Kidney (tissue), 14 donors: ENCODE data around the gene ARL11. TPM values are rescaled to one million over a fixed set of nuclear protein-coding genes. Genes with fewer than 3 reads are reported as not detected.

Experiments used
- DNase-seq, 5 donors: peaks; one replicate each; pipeline ENCODE4 v3.0.0-alpha.2; 2013 to 2020
- FAIRE-seq: peaks from 2 replicates; lab custom pipeline; 2012; peaks lifted over from hg19 to GRCh38; lab: Jason Lieb, UNC
- H3K27ac ChIP-seq, 2 donors: one replicate each; pipeline ENCODE4 v1.7.0; 2013; ENCODE audit warnings: low read depth in 2 of 2, low read length in 2 of 2, inconsistent platforms in 1 of 2
- H3K27me3 ChIP-seq: one replicate; pipeline ENCODE4 v1.7.1; 2013; ENCODE audit warnings: low read length, inconsistent platforms; ENCODE audit not compliant: control insufficient read depth, insufficient read depth
- H3K36me3 ChIP-seq, 3 donors: one replicate each; pipeline versions ENCODE4 v1.7.0 to v1.7.1; 2013; ENCODE audit warnings: low read length in 3 of 3, control low read depth in 1 of 3, inconsistent platforms in 1 of 3; ENCODE audit not compliant: insufficient read depth in 3 of 3, control insufficient read depth in 2 of 3
- H3K4me1 ChIP-seq, 3 donors: one replicate each; pipeline versions ENCODE4 v1.7.0 to v1.7.1; 2013; ENCODE audit warnings: low read length in 3 of 3, inconsistent platforms in 1 of 3, low read depth in 1 of 3; ENCODE audit not compliant: control insufficient read depth in 2 of 3, insufficient read depth in 2 of 3
- H3K4me3 ChIP-seq, 3 donors: one replicate each; pipeline versions ENCODE4 v1.7.0 to v1.8.1; 2013; ENCODE audit warnings: low read length in 3 of 3, control low read depth in 1 of 3, inconsistent platforms in 1 of 3
- H3K9ac ChIP-seq, 3 donors: one replicate each; pipeline versions ENCODE4 v1.7.0 to v1.7.1; 2013; ENCODE audit warnings: low read length in 3 of 3, control low read depth in 1 of 3, inconsistent platforms in 1 of 3
- H3K9me3 ChIP-seq, 3 donors: one replicate each; pipeline versions ENCODE4 v1.7.0 to v1.7.1; 2013; ENCODE audit warnings: low read length in 3 of 3, control low read depth in 1 of 3, inconsistent platforms in 1 of 3; ENCODE audit not compliant: control insufficient read depth in 2 of 3, insufficient read depth in 1 of 3
- intact Hi-C: fragments of 100-400 bp; cut with DNase I; formaldehyde crosslinking; loops from one replicate; pipeline ENCODE4 v1.11.1; 2022
- polyA plus RNA-seq: library from polyadenylated mRNA; stranded (reverse); fragments of 350-450 nt; fragmentation: Illumina TruSeq; extraction: RNeasy Lipid Tissue Mini Kit (QIAGEN cat#74804); gene quantifications from one replicate; pipeline ENCODE4 v1.2.3, GENCODE V29; 2014; ENCODE audit warnings: low read depth, low replicate concordance; ENCODE audit not compliant: insufficient read depth
- total RNA-seq: library from RNA; stranded (reverse); fragmentation: NEBNext Ultra II Directional; extraction: Animal tissue kit (Norgen Biotek cat#: 25700); gene quantifications from one replicate; pipeline ENCODE4 v1.2.1, GENCODE V29; 2021
- TF ChIP-seq, protein P1 (sequence below): IDR thresholded peaks from 3 replicates; pipeline ENCODE4 v1.5.1; 2012; ENCODE audit warnings: mild to moderate bottlenecking, moderate library complexity, borderline replicate concordance; ENCODE audit not compliant: insufficient read depth; ENCODE audit errors: extremely low read depth
- donor health status: control.
- donor health status: control.
- donor health status: control.
- donor health status: control.
- donor health status: control.
- donor health status: DM: yes; HTN: yes; CAD: no.
- donor health status: Normal renal cell carcinoma (clear cell type).

Gene ARL11
- total and polyA plus RNA-seq, 2 donors from 2014 or later, result 0.19 to 1.6 TPM

GRCh38 chr13:49676581-49677298 is 48.4 kb downstream of the ARL11 start:
- H3K27ac ChIP-seq, result no peak overlapping the region
- H3K27me3 ChIP-seq, result no peaks in the 10 kb centered on the region
- no peak for DNase-seq
- no peaks in the 10 kb centered on the region for H3K4me1 ChIP-seq
- H3K9ac ChIP-seq, result no peak overlapping the region
- TF ChIP-seq, protein P1, sequence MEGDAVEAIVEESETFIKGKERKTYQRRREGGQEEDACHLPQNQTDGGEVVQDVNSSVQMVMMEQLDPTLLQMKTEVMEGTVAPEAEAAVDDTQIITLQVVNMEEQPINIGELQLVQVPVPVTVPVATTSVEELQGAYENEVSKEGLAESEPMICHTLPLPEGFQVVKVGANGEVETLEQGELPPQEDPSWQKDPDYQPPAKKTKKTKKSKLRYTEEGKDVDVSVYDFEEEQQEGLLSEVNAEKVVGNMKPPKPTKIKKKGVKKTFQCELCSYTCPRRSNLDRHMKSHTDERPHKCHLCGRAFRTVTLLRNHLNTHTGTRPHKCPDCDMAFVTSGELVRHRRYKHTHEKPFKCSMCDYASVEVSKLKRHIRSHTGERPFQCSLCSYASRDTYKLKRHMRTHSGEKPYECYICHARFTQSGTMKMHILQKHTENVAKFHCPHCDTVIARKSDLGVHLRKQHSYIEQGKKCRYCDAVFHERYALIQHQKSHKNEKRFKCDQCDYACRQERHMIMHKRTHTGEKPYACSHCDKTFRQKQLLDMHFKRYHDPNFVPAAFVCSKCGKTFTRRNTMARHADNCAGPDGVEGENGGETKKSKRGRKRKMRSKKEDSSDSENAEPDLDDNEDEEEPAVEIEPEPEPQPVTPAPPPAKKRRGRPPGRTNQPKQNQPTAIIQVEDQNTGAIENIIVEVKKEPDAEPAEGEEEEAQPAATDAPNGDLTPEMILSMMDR, result no peak
- intact Hi-C loops, result no loop called here
- no peak for FAIRE-seq
- no peaks in the 10 kb centered on the region for H3K9me3 ChIP-seq
- H3K4me3 ChIP-seq, result no peak overlapping the region
- H3K36me3 ChIP-seq, result no peaks in the 10 kb centered on the region

- DNase-seq, result no peak
- FAIRE-seq, result no peak
- TF ChIP-seq, protein P1, result no peak
- intact Hi-C loops, result no loop called here
- Histone ChIP-seq H3K4me3 (no peak overlapping the region), H3K27ac (no peak overlapping the region), H3K9ac (no peak overlapping the region), H3K27me3 (no peaks in the 10 kb centered on the region), H3K9me3 (no peaks in the 10 kb centered on the region), H3K4me1 (no peaks in the 10 kb centered on the region), H3K36me3 (no peaks in the 10 kb centered on the region)
Observed at GRCh38 chr13:49678191-49678914, 50.0 kb downstream of the ARL11 start.

- Histone ChIP-seq H3K36me3 (no peaks in the 10 kb centered on the region), H3K4me1 (no peaks in the 10 kb centered on the region), H3K9me3 (no peaks in the 10 kb centered on the region), H3K4me3 (no peak overlapping the region), H3K27ac (no peak overlapping the region), H3K9ac (no peak overlapping the region), H3K27me3 (no peaks in the 10 kb centered on the region)
- TF ChIP-seq, protein P1, result peak; percentile 22
- DNase-seq (peak in 1 of 5 donors; percentile 24), FAIRE-seq (no peak)
- intact Hi-C loops, result no loop called here
Observed at GRCh38 chr13:49679246-49679645, 50.9 kb downstream of the ARL11 start.
